Measurements from ENCODE around the gene GALNT9. TPM values are rescaled to one million over a fixed set of nuclear protein-coding genes. Genes with fewer than 3 reads are reported as not detected.

The GALNT9 gene
- total RNA-seq, 4 donors from 2014 or later, result 1.6 TPM; not detected in 3

DNA sequence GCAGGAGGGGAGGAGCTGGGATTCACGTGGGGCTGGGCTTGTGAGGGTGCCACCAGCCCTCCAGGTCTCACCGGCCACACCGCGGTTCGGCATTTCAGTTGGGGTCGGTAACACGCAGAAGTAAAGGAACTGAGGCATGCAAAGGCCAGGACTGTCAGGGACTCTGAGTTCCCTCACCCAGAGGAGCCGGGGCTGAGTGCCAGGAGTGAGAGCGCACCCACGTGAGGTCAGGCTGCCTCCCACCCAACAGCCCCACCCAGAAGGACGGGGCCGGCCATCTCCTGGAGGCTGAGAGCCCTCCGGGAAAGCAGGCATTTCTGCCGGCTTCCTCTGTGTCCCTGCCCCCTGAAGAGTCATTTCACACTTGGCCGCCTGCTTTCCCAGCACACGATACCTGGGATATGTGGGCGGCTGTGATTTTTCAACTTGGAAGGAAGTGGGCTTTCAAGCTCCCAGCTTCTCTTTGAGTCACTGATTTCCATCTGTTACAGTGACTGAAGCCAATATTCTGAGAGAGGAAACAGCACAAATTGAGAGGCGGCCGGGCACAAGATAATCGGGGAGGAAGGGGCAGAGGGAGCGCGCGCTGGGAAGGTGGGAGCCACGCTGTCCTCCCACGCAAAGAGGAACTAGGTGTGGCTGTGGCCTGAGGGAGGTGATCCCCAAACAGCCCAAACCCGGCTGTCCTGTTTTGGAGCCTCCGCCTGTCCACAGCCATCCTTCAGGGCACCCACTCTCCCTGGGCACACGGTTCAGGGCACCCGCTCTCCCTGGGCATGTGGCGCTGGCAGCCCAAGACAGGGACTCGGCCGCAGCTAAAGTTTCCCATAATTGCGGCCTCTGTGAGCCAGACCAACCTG is 19.0 kb downstream of the GALNT9 start:
- Histone ChIP-seq H3K36me3 (no peaks in the 10 kb centered on the region), H3K4me3 (no peak overlapping the region), H3K27ac (no peak overlapping the region), H3K9me3 (peaks cover 0 to 50% (median 2%) of the 10 kb centered on the region in 4 donors), H3K4me1 (no peaks in the 10 kb centered on the region), H3K27me3 (no peaks in the 10 kb centered on the region)
- WGBS, 2 donors, result 70 to 72% methylated on average over 30 to 33 of the region's 33 CpGs
- TF ChIP-seq POLR2A (IDR thresholded peaks at IDR 0.05) (no peak), EP300 (IDR thresholded peaks at IDR 0.05) (no peak)
- TF ChIP-seq, protein P1, sequence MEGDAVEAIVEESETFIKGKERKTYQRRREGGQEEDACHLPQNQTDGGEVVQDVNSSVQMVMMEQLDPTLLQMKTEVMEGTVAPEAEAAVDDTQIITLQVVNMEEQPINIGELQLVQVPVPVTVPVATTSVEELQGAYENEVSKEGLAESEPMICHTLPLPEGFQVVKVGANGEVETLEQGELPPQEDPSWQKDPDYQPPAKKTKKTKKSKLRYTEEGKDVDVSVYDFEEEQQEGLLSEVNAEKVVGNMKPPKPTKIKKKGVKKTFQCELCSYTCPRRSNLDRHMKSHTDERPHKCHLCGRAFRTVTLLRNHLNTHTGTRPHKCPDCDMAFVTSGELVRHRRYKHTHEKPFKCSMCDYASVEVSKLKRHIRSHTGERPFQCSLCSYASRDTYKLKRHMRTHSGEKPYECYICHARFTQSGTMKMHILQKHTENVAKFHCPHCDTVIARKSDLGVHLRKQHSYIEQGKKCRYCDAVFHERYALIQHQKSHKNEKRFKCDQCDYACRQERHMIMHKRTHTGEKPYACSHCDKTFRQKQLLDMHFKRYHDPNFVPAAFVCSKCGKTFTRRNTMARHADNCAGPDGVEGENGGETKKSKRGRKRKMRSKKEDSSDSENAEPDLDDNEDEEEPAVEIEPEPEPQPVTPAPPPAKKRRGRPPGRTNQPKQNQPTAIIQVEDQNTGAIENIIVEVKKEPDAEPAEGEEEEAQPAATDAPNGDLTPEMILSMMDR (IDR thresholded peaks at IDR 0.05), result no peak
- no peak for DNase-seq (ENCODE audit: low spot score in 2 of 2)

GRCh38 chr12:132309596-132310086 is 19.7 kb downstream of the GALNT9 start:
- 80 to 84% methylated on average over 21 of the region's 21 CpGs for WGBS, 2 donors
- TF ChIP-seq EP300 (IDR thresholded peaks at IDR 0.05) (no peak), POLR2A (IDR thresholded peaks at IDR 0.05) (no peak)
- TF ChIP-seq, protein P1 (IDR thresholded peaks at IDR 0.05), result no peak
- Histone ChIP-seq H3K27ac (no peak overlapping the region), H3K27me3 (no peaks in the 10 kb centered on the region), H3K36me3 (no peaks in the 10 kb centered on the region), H3K4me1 (no peaks in the 10 kb centered on the region), H3K9me3 (peaks cover 0 to 47% (median 2%) of the 10 kb centered on the region in 4 donors), H3K4me3 (no peak overlapping the region)
- no peak for DNase-seq (ENCODE audit: low spot score in 2 of 2)

GRCh38 chr12:132308853-132309595 is 20.4 kb downstream of the GALNT9 start:
- Histone ChIP-seq H3K4me1 (no peaks in the 10 kb centered on the region), H3K36me3 (no peaks in the 10 kb centered on the region), H3K9me3 (peaks cover 0 to 44% (median 2%) of the 10 kb centered on the region in 4 donors), H3K4me3 (no peak overlapping the region), H3K27ac (no peak overlapping the region), H3K27me3 (no peaks in the 10 kb centered on the region)
- TF ChIP-seq EP300 (IDR thresholded peaks at IDR 0.05) (no peak), POLR2A (IDR thresholded peaks at IDR 0.05) (no peak)
- TF ChIP-seq, protein P1 (IDR thresholded peaks at IDR 0.05), result no peak
- 61 to 65% methylated on average over 25 to 31 of the region's 31 CpGs for WGBS, 2 donors
- no peak for DNase-seq (ENCODE audit: low spot score in 2 of 2)

GRCh38 chr12:132307976-132308852 is 21.2 kb downstream of the GALNT9 start:
- Histone ChIP-seq H3K27me3 (no peaks in the 10 kb centered on the region), H3K36me3 (no peaks in the 10 kb centered on the region)
- WGBS, 2 donors, result 65 to 66% methylated on average over 31 to 32 of the region's 32 CpGs

More at GRCh38 chr12:132307976-132308852, 21.2 kb downstream of the GALNT9 start:
- no peak for DNase-seq (ENCODE audit: low spot score in 2 of 2)
- TF ChIP-seq, protein P1 (IDR thresholded peaks at IDR 0.05), result no peak
- TF ChIP-seq EP300 (IDR thresholded peaks at IDR 0.05) (no peak), POLR2A (IDR thresholded peaks at IDR 0.05) (no peak)
- no peak overlapping the region for H3K27ac ChIP-seq
- H3K4me3 ChIP-seq, result no peak overlapping the region
- H3K4me1 ChIP-seq, result no peaks in the 10 kb centered on the region
- H3K9me3 ChIP-seq, result peaks cover 0 to 41% (median 2%) of the 10 kb centered on the region in 4 donors

Data from tibial nerve (tissue), 4 donors.